HS-27A (cell line): ENCODE measurements around the gene ANGEL1.

Experiments
- DNase-seq: peaks from one replicate; pipeline ENCODE4 v3.0.0-alpha.2; 2012; ENCODE audit warnings: low read depth, missing footprints

The ANGEL1 gene

GRCh38 chr14:76814726-76815645 is 2.3 kb upstream of the ANGEL1 start:
- DNase-seq, result no peak

DNA sequence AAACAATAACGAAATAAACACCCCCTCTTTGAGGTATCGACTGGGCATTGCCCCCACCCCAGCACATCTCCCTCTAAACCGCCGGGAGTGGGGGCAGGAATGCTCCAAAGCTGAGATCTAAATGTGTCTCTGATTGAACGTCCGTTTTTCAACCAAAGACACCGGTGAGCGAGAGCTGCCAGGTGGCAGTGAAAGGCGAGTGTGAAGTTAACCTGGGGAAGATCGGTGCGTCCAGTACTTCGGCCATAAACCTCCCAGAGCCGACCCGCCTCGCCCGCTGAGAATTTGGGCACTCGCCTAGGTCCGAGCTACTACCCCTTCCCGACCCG is 625 bp downstream of the ANGEL1 start:
- DNase-seq, result no peak

- no peak for DNase-seq
Observed at GRCh38 chr14:76811561-76811960, 1.1 kb downstream of the ANGEL1 start.

- DNase-seq, result no peak
Observed at GRCh38 chr14:76810953-76811400, 1.7 kb downstream of the ANGEL1 start.

GRCh38 chr14:76810525-76810924 is 2.2 kb downstream of the ANGEL1 start:
- DNase-seq, result no peak

DNA sequence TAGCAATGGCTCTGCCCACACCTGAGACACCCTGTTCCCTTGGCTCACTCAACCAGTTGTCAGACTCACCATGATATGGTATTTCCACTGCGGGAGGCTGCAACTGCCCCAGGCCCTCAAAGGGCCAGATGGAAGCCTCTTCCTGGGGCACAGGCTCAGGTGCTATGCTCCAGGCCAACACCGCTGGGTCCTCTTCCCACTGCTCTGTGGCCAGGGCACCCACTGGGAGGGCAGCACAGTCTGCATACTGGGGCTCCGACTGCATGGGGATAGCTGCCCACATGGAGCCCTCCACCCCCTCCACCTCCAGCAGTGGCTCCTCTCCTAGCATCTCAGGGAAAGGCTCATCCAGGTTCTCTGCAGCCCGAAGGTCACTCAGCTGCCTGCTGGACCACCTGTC is 3.7 kb downstream of the ANGEL1 start:
- no peak for DNase-seq

DNA sequence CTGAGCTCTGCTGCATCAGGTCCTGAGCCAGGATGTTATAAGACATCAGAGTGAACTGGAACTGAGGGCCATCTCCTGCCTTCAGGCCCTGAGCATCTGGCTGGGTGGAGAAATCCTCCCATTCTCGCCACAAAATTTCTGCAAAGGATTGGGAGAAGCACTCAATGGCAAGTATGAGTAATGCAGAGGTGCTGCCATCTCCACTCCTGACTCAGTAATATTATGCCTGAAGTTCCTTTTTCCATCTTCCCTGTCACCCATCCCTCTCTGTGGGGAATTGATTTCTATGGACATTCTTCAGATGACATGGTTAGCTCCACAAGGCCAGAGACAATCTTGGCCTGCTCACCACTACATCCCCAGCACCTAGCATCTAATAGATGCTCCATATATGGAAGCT is 4.7 kb downstream of the ANGEL1 start:
- no peak for DNase-seq

DNA sequence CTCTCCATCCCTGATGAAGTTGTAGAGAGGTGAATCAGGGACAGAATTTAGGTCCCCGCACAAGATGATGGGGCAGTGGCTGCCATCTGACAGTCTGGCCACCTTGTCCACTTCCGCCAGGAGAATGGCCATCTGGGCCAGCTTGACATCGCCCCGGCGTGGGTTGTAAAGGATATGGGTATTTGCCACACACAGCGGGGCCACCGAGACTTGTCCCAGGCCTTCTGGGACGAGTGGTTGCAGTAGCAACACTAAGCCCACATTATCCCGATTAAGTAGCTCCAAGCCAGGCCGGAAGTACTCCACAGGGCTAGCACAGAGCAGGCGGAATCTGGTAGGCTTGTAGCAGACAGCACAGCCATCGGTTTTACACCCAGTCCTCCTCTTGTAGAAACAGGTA is 6.2 kb downstream of the ANGEL1 start:
- DNase-seq, result no peak

- no peak for DNase-seq
Observed at GRCh38 chr14:76793956-76794355, 18.7 kb downstream of the ANGEL1 start.

GRCh38 chr14:76793324-76793723 is 19.4 kb downstream of the ANGEL1 start:
- no peak for DNase-seq

- no peak for DNase-seq
Observed at GRCh38 chr14:76792422-76792821, 20.3 kb downstream of the ANGEL1 start.

DNA sequence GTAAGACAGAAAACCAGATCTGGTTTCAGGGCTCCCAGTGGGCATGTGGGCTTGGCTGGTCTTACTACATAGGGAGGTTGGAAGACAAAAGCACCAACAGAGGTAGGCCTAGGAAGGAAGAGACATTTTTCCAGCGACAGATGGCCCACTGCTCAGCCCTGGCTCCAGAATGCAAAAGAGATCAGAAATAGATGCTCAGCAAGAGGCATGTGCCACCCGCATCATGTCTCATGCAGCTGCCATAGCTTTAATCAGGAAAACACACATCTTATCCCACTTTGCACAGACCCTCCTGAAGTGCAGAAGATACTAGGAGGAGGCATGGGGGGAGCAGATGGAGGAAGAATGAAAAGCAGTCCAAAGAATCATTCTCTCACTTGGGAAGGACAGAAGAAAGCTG is 26.1 kb downstream of the ANGEL1 start:
- DNase-seq, result no peak

- DNase-seq, result peak; percentile 8
Observed at GRCh38 chr14:76784881-76785280, 27.8 kb downstream of the ANGEL1 start.

DNA sequence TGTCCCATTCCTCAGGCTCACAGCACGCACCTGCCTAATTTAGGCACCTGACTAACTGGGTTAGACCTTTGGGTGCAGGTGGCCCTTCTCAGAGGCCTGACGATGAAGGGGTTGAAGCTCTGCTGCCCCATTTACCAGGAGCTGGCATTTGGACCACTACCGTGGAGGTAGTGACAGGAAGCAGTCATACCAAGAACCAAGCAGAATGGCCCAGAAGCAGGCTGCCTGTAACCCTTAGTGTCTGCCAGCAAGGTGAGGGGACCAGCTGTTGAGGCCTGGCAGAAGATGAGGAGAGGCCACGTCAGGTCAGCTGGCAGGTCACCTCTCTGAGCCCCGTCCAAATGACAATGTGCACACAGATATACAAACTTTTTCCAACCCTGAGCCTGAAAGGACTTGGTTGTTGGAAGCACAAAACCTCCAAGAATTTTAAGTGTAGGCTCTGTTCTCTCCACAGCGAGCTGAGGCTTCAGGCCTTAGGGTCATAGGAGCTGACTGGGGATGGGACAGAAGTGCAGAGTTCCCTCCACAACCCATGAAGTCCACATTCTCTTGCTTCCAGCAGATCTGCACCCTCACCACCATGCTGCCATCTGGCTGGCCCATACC is 28.3 kb downstream of the ANGEL1 start:
- no peak for DNase-seq

DNA sequence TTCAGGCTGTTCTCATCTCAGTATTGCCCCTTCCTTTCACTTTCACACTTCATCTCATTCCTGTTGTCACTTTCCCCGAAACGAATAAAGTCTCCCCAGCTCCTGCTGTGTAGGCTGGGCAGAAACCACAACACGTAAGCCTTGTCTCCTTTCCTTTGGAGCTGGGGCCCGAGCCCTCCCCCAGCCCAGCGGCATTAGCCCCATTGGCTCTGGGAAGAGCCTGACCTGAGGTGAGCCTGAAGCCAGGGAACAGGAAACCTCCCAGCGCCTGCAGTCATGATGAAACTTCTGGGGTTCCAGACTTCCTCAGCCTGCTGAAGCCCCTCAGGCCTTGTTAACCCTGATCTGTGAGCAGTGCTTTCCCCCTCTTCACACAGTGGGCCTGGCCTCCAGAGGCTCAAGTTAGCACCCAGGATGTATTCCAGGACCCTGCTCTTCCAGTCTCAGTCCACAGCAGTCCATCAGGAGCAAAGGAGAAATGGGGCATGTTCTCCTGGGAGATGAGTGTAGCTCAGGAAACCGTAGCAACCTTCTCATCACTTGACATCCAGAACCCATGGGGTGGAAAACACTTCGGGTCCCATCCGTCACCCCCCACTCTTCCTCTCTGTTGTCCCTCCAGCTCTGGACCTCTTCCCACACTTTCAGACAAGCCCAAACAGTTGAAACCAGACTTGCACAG is 29.7 kb downstream of the ANGEL1 start:
- DNase-seq, result no peak

DNA sequence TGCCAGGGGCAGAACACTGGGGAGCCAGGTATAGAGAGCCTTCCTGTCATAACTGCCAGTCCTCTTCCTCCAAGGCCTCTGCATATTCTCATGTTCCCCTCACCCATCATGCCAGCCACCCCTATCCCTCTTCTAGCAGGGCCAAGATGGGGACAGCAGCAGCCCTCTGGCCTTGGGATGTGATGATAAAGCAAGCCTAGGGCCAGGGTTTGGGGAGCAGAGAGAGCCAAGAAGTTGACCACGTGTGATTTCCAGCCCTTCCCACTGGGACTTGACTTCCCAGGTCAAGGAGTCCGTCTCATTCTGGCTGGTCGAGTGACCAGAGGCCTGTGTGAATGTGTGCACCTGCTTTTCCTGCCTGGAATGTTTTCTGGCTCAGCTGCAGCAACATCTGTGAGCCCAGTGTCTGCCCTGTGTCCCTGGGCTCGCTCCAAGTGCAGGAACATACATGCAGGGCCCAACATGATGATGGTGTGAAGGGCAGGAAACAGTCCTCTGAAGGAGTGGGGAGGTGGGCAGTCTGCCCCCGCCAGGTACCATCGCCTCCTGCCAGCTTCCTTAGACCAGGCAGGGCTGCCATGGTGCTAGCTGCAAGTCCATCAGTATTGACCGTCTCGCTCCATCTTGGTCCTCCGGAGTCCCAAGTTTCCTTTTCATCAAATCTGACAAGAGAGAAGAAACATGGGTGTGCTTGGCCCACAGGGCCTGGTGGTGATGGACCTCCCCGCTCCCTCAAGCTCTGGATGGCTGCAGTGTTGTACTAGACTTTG is 30.4 kb downstream of the ANGEL1 start:
- DNase-seq, result no peak

GRCh38 chr14:76781648-76782051 is 31.0 kb downstream of the ANGEL1 start:
- no peak for DNase-seq

- DNase-seq, result no peak
Observed at GRCh38 chr14:76780875-76781647, 31.6 kb downstream of the ANGEL1 start.

GRCh38 chr14:76780360-76780759 is 32.3 kb downstream of the ANGEL1 start:
- DNase-seq, result no peak

DNA sequence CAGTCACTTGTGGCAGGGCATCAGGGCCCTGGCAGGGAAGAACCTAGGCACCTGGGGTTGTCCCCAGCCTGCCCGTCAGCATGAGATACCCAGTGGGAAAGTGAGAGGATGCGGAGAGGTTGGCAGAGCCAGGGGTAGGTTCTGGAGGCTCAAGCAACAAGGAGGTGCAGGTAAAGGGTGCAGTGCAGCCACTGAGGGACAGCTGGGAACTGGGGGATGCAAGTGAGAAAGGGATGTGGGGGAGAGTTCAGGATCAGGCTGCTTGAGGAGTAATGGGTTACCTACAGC is 32.7 kb downstream of the ANGEL1 start:
- DNase-seq, result no peak

- no peak for DNase-seq
Observed at GRCh38 chr14:76779221-76780057, 33.2 kb downstream of the ANGEL1 start.
